Mucosa of rectum (tissue), 2 donors: ENCODE results near the gene SBF2.
A peak's percentile ranks its signal among the peaks of the same experiment; 100 is the strongest.

Source experiments
- H3K27ac ChIP-seq, 2 donors: one replicate each; pipeline ENCODE4 v1.7.0; 2013; ENCODE audit warnings: inconsistent platforms in 2 of 2, low read depth in 2 of 2, low read length in 2 of 2
- H3K27me3 ChIP-seq, 2 donors: one replicate each; pipeline ENCODE4 v1.7.0; 2013; ENCODE audit warnings: low read length in 2 of 2; ENCODE audit not compliant: control insufficient read depth in 2 of 2, insufficient read depth in 2 of 2
- H3K36me3 ChIP-seq, 2 donors: one replicate each; pipeline ENCODE4 v1.7.0; 2013; ENCODE audit warnings: low read length in 2 of 2; ENCODE audit not compliant: control insufficient read depth in 2 of 2, insufficient read depth in 2 of 2
- H3K4me1 ChIP-seq, 2 donors: one replicate each; pipeline ENCODE4 v1.7.0; 2013; ENCODE audit warnings: low read length in 2 of 2, mild to moderate bottlenecking in 1 of 2; ENCODE audit not compliant: control insufficient read depth in 2 of 2, insufficient read depth in 2 of 2
- H3K4me3 ChIP-seq, 2 donors: one replicate each; pipeline ENCODE4 v1.7.0; 2013; ENCODE audit warnings: low read length in 2 of 2
- H3K9ac ChIP-seq, 2 donors: one replicate each; pipeline ENCODE4 v1.7.0; 2013; ENCODE audit warnings: low read length in 2 of 2, low read depth in 1 of 2, mild to moderate bottlenecking in 1 of 2
- H3K9me3 ChIP-seq, 2 donors: one replicate each; pipeline ENCODE4 v1.7.0; 2013; ENCODE audit warnings: low read length in 2 of 2; ENCODE audit not compliant: control insufficient read depth in 2 of 2
- donor health status: healthy.
- donor health status: Normal muscosa, but diverticular disease.

Gene SBF2

DNA sequence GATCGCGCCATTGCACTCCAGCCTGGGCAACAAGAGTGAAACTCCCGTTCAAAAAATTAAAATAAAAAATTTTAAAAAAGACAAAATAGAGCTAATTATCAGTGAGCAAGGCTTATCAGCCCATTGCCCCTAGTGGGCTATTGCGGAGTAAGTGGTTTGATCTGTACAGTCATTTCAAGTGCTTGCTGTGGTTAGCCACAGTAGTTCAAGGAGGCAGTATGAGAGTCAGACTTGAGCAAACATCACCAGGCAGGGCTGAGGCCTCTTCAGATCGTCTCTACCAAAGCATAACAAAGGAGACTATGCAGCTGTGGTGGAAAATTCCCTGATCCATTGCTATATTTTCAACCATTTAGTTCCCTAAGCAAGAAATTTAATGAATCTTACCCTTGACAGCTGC lies 4.3 kb upstream of the SBF2 start:
- H3K9me3 ChIP-seq, result no peaks in the 10 kb centered on the region
- H3K9ac ChIP-seq, result no peak overlapping the region

GRCh38 chr11:10295064-10295901 lies 1.3 kb upstream of the SBF2 start:
- H3K36me3 ChIP-seq, result no peaks in the 10 kb centered on the region
- H3K4me3 ChIP-seq, result peak overlapping the region; percentile 84 to 85
- H3K9ac ChIP-seq, result peak overlapping the region; percentile 69 to 85
- H3K9me3 ChIP-seq, result no peaks in the 10 kb centered on the region
- H3K27me3 ChIP-seq, result no peaks in the 10 kb centered on the region
- H3K27ac ChIP-seq, result peak overlapping the region; percentile 94
- peaks cover 14 to 26% of the 10 kb centered on the region in 2 donors for H3K4me1 ChIP-seq

More for the DNA sequence above, 4.3 kb upstream of the SBF2 start:
- H3K27me3 ChIP-seq, result no peaks in the 10 kb centered on the region
- H3K4me3 ChIP-seq, result no peak overlapping the region
- no peaks in the 10 kb centered on the region for H3K36me3 ChIP-seq
- peaks cover 11 to 29% of the 10 kb centered on the region in 2 donors for H3K4me1 ChIP-seq
- H3K27ac ChIP-seq, result no peak overlapping the region

DNA sequence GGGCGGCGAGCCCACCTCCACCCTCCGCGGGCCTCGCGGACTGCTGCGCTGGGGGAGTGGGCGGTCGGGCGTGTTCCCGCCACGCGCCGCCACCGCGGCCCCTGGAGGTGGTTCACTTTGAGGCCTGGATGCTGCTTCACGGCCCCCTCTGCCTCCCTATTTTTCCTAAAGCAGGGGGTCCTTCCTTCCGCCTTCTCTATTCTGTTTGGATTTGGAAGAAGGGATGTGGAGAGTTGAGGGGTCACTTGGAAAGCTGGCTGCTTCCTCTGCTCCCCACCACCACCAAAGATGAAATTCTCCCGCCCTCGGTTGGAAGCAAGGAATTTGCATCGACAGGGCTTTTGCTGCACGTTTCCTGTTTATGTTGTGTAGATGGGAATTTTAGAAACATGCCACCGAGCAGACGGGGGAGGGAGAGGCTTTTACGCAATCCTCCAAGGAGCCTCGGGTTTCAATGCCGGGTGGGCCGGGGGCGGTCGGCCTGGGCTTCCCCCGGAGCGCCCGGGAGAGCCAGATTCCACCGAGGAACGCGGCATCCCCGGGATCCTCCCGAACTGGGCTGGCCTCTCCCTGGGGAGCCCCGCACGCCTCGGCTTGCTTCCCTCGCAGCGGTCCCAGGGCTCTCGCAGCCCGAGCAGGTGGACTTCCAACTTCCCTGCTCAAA lies 403 bp upstream of the SBF2 start:
- Histone ChIP-seq H3K27me3 (no peaks in the 10 kb centered on the region), H3K27ac (peak overlapping the region; percentile 94), H3K4me3 (peak overlapping the region; percentile 84 to 85), H3K36me3 (no peaks in the 10 kb centered on the region), H3K9me3 (no peaks in the 10 kb centered on the region), H3K9ac (peak overlapping the region; percentile 69 to 85), H3K4me1 (peaks cover 14 to 26% of the 10 kb centered on the region in 2 donors)

- no peaks in the 10 kb centered on the region for H3K27me3 ChIP-seq
- no peak overlapping the region for H3K27ac ChIP-seq
- no peak overlapping the region for H3K4me3 ChIP-seq
- H3K36me3 ChIP-seq, result no peaks in the 10 kb centered on the region
- no peaks in the 10 kb centered on the region for H3K9me3 ChIP-seq
- H3K4me1 ChIP-seq, result peaks cover 14 to 23% of the 10 kb centered on the region in 2 donors
- H3K9ac ChIP-seq, result no peak overlapping the region
Measured at GRCh38 chr11:10291801-10292638, 2.0 kb downstream of the SBF2 start.

DNA sequence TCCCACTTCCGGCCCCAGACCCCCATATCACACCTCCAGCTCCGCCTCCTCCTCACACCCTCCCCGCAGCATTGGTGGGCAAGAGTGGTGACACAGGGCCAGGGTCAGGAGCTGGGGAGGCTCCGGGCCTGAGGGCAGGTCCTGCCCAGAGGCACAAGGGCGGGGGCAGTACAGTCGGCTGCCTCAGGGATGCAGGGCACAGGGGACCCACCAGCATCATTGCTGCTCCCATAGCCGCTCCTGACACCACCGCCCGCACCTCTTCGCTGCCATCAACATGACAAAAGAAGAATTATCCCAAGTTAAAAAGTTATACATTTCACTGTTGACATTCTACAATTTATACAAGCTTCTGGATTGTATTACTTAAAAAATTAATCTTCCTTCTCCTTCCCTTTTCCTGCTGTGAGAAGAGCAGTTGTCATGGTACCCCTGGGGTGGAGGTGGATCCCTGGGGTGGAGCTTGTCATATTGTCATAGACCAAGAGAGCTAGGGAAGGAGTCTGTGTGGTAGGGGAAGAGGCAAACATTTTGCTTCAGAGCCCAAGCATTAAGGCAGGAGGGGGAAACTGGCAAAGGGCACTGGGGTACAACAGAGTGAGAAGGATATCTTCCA lies 4.1 kb downstream of the SBF2 start:
- Histone ChIP-seq H3K36me3 (no peaks in the 10 kb centered on the region), H3K27ac (no peak overlapping the region), H3K9ac (no peak overlapping the region), H3K27me3 (no peaks in the 10 kb centered on the region), H3K4me3 (no peak overlapping the region), H3K9me3 (no peaks in the 10 kb centered on the region), H3K4me1 (peaks cover 13% of the 10 kb centered on the region in 2 donors)

GRCh38 chr11:10288881-10289764 lies 4.9 kb downstream of the SBF2 start:
- Histone ChIP-seq H3K9ac (no peak overlapping the region), H3K4me3 (no peak overlapping the region), H3K9me3 (no peaks in the 10 kb centered on the region), H3K4me1 (peaks cover 6% of the 10 kb centered on the region in 2 donors), H3K27me3 (no peaks in the 10 kb centered on the region), H3K36me3 (no peaks in the 10 kb centered on the region), H3K27ac (no peak overlapping the region)

GRCh38 chr11:10287766-10288715 lies 6.0 kb downstream of the SBF2 start:
- Histone ChIP-seq H3K27me3 (no peaks in the 10 kb centered on the region), H3K4me1 (peaks cover 3 to 4% of the 10 kb centered on the region in 2 donors), H3K4me3 (no peak overlapping the region), H3K9ac (no peak overlapping the region), H3K36me3 (no peaks in the 10 kb centered on the region), H3K27ac (no peak overlapping the region), H3K9me3 (no peaks in the 10 kb centered on the region)

GRCh38 chr11:10287140-10287539 lies 6.9 kb downstream of the SBF2 start:
- no peaks in the 10 kb centered on the region for H3K9me3 ChIP-seq
- H3K4me3 ChIP-seq, result no peak overlapping the region
- no peaks in the 10 kb centered on the region for H3K27me3 ChIP-seq
- H3K4me1 ChIP-seq, result no peaks in the 10 kb centered on the region
- no peak overlapping the region for H3K9ac ChIP-seq
- H3K27ac ChIP-seq, result no peak overlapping the region
- H3K36me3 ChIP-seq, result no peaks in the 10 kb centered on the region
